Measurements from ENCODE around the gene RIPPLY3.
"Not testable (repeated sequence)": the region's sequence is repeated elsewhere in the genome, so short reads cannot be mapped to it uniquely, and the experiment has no call there.

The RIPPLY3 gene

GRCh38 chr21:36992671-36993070 is 13.8 kb upstream of the RIPPLY3 start:
- H3K4me1 ChIP-seq (ENCODE audit: low read depth, poor library complexity, severe bottlenecking), result peaks cover 3% of the 10 kb centered on the region
- H3K4me3 ChIP-seq (IDR thresholded peaks at IDR 0.05; ENCODE audit: insufficient read depth, low read depth, low read length), result no peak overlapping the region
- H2AFZ ChIP-seq (ENCODE audit: low read depth), result no peak overlapping the region
- H3K36me3 ChIP-seq (ENCODE audit: insufficient read depth), result no peaks in the 10 kb centered on the region
- no peaks in the 10 kb centered on the region for H3K27me3 ChIP-seq (ENCODE audit: insufficient read depth, low read depth)
- H4K20me1 ChIP-seq (ENCODE audit: insufficient read depth), result no peaks in the 10 kb centered on the region
- H3K79me2 ChIP-seq (ENCODE audit: insufficient read depth, low read depth), result no peaks in the 10 kb centered on the region
- no peak for TF ChIP-seq CTCF (conservative IDR thresholded peaks at IDR 0.05; ENCODE audit: low read depth, low read length)
- H3K9ac ChIP-seq, result no peak overlapping the region
- H3K4me2 ChIP-seq, result no peak overlapping the region
- no peak overlapping the region for H3K27ac ChIP-seq

- no peaks in the 10 kb centered on the region for H3K4me1 ChIP-seq (ENCODE audit: low read depth, poor library complexity, severe bottlenecking)
- no peak overlapping the region for H3K4me3 ChIP-seq (IDR thresholded peaks at IDR 0.05; ENCODE audit: insufficient read depth, low read depth, low read length)
- H2AFZ ChIP-seq (ENCODE audit: low read depth), result no peak overlapping the region
- H3K36me3 ChIP-seq (ENCODE audit: insufficient read depth), result no peaks in the 10 kb centered on the region
- H3K27ac ChIP-seq, result no peak overlapping the region
- H3K9ac ChIP-seq, result no peak overlapping the region
- no peaks in the 10 kb centered on the region for H3K27me3 ChIP-seq (ENCODE audit: insufficient read depth, low read depth)
- no peak overlapping the region for H3K4me2 ChIP-seq
- H3K79me2 ChIP-seq (ENCODE audit: insufficient read depth, low read depth), result no peaks in the 10 kb centered on the region
- no peak for TF ChIP-seq CTCF (conservative IDR thresholded peaks at IDR 0.05; ENCODE audit: low read depth, low read length)
- H4K20me1 ChIP-seq (ENCODE audit: insufficient read depth), result no peaks in the 10 kb centered on the region
Observed at GRCh38 chr21:36994501-36995158, 11.9 kb upstream of the RIPPLY3 start.

- not testable (repeated sequence) for H3K4me1 ChIP-seq (ENCODE audit: low read depth, poor library complexity, severe bottlenecking); H3K4me2 ChIP-seq; H3K4me3 ChIP-seq (IDR thresholded peaks at IDR 0.05; ENCODE audit: insufficient read depth, low read depth, low read length); H3K27ac ChIP-seq; H3K9ac ChIP-seq; H3K79me2 ChIP-seq (ENCODE audit: insufficient read depth, low read depth); H2AFZ ChIP-seq (ENCODE audit: low read depth); H4K20me1 ChIP-seq (ENCODE audit: insufficient read depth); H3K36me3 ChIP-seq (ENCODE audit: insufficient read depth); H3K27me3 ChIP-seq (ENCODE audit: insufficient read depth, low read depth)
Observed at GRCh38 chr21:36995285-36995684, 11.2 kb upstream of the RIPPLY3 start.

GRCh38 chr21:36999131-36999898 is 7.2 kb upstream of the RIPPLY3 start:
- TF ChIP-seq CTCF (conservative IDR thresholded peaks at IDR 0.05; ENCODE audit: low read depth, low read length), result no peak
- Histone ChIP-seq H3K4me3 (IDR thresholded peaks at IDR 0.05; ENCODE audit: insufficient read depth, low read depth, low read length) (no peak overlapping the region), H3K4me1 (ENCODE audit: low read depth, poor library complexity, severe bottlenecking) (no peaks in the 10 kb centered on the region), H3K27me3 (ENCODE audit: insufficient read depth, low read depth) (no peaks in the 10 kb centered on the region), H2AFZ (ENCODE audit: low read depth) (no peak overlapping the region), H3K36me3 (ENCODE audit: insufficient read depth) (no peaks in the 10 kb centered on the region), H3K4me2 (no peak overlapping the region), H3K27ac (no peak overlapping the region), H4K20me1 (ENCODE audit: insufficient read depth) (no peaks in the 10 kb centered on the region), H3K9ac (no peak overlapping the region), H3K79me2 (ENCODE audit: insufficient read depth, low read depth) (no peaks in the 10 kb centered on the region)

- no peak; the same call in 1 of the 2 replicates for TF ChIP-seq CTCF (conservative IDR thresholded peaks at IDR 0.05; ENCODE audit: low read depth, low read length)
- no peaks in the 10 kb centered on the region for H3K79me2 ChIP-seq (ENCODE audit: insufficient read depth, low read depth)
- no peak overlapping the region for H3K27ac ChIP-seq
Observed at GRCh38 chr21:37000381-37000780, 6.1 kb upstream of the RIPPLY3 start.

More at GRCh38 chr21:37000381-37000780, 6.1 kb upstream of the RIPPLY3 start:
- Histone ChIP-seq H3K9ac (no peak overlapping the region), H3K4me3 (IDR thresholded peaks at IDR 0.05; ENCODE audit: insufficient read depth, low read depth, low read length) (no peak overlapping the region), H3K27me3 (ENCODE audit: insufficient read depth, low read depth) (no peaks in the 10 kb centered on the region), H3K4me1 (ENCODE audit: low read depth, poor library complexity, severe bottlenecking) (no peaks in the 10 kb centered on the region), H2AFZ (ENCODE audit: low read depth) (no peak overlapping the region), H3K36me3 (ENCODE audit: insufficient read depth) (no peaks in the 10 kb centered on the region), H3K4me2 (no peak overlapping the region), H4K20me1 (ENCODE audit: insufficient read depth) (no peaks in the 10 kb centered on the region)

Data from KMS-11 (cell line).